Measurements from ENCODE around the gene NECTIN4. TPM values are rescaled to one million over a fixed set of nuclear protein-coding genes. Genes with fewer than 3 reads are reported as not detected.

NECTIN4 gene
- total and polyA plus RNA-seq, 7 donors, result 0.01 to 0.03 TPM; not detected in 5

DNA sequence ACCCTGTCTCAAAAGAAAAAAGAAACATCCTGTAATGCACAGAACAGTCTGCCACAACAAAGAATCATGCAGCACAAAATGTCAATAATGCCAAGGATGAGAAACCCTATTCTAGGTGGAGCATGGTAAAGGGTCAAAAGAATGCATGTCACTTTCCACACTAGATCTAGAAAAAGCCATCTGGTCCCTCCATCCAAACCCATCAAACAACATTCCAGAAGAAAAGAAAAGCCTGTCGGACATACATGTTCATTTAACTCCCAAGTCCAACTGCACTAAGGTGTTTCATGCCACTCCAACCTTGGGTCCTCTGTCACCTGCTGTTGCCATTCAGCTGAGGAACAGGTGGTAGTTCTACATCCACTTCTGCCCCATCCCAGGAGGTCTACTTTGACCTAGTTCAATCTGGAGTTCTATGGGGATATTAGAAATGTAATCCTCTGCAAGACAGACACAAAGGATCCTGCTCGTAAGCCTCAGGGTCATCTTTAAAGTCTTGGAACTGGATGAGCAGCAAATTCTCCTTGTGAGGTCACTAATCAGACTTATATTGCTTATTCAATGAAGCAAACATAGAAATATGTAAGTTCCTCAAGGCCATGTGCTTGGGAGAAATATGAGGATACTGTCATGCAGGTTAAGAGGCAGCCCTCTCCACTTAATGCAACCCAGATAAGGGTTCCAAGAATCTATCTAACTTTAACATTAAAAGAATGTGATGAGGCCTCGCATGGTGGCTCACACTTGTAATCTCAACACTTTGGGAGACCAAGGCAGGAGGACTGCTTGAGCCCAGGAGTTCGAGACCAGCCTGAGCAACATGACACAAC lies 39.4 kb upstream of the NECTIN4 start:
- intact Hi-C loops (cut with DNase I), result no loop called here
- Histone ChIP-seq H3K4me3 (no peak overlapping the region), H3K27me3 (ENCODE audit: insufficient read depth in 3 of 3, low read length in 2 of 3) (no peaks in the 10 kb centered on the region), H3K27ac (peak overlapping the region; percentile 12), H3K4me1 (peaks cover 33% of the 10 kb centered on the region), H3K9me3 (no peaks in the 10 kb centered on the region), H3K36me3 (ENCODE audit: insufficient read depth in 1 of 2, low read depth in 1 of 2) (peaks cover 9 to 69% of the 10 kb centered on the region in 2 donors)
- no peak for ATAC-seq
- 66 to 72% (median 70%) methylated on average over 4 of the region's 4 CpGs for WGBS, 3 donors
- TF ChIP-seq CTCF (IDR thresholded peaks at IDR 0.05), result no peak
- DNase-seq, result no peak

- DNase-seq (no peak), ATAC-seq (no peak)
- peaks cover 9 to 80% of the 10 kb centered on the region in 2 donors for H3K36me3 ChIP-seq (ENCODE audit: insufficient read depth in 1 of 2, low read depth in 1 of 2)
- H3K27me3 ChIP-seq (ENCODE audit: insufficient read depth in 3 of 3, low read length in 2 of 3), result no peaks in the 10 kb centered on the region
- intact Hi-C loops (cut with DNase I), result no loop called here
- no peak overlapping the region for H3K27ac ChIP-seq
- TF ChIP-seq CTCF (IDR thresholded peaks at IDR 0.05), result no peak
- peaks cover 30% of the 10 kb centered on the region for H3K4me1 ChIP-seq
- H3K9me3 ChIP-seq, result no peaks in the 10 kb centered on the region
- H3K4me3 ChIP-seq, result no peak overlapping the region
- 78 to 81% (median 79%) methylated on average over 2 of the region's 2 CpGs for WGBS, 3 donors
These were observed 38.3 kb upstream of the NECTIN4 start for GRCh38 chr1:161127649-161128048.

- Histone ChIP-seq H3K27ac (no peak overlapping the region), H3K27me3 (ENCODE audit: insufficient read depth in 3 of 3, low read length in 2 of 3) (no peaks in the 10 kb centered on the region), H3K4me3 (no peak overlapping the region), H3K4me1 (peaks cover 14% of the 10 kb centered on the region), H3K9me3 (no peaks in the 10 kb centered on the region), H3K36me3 (ENCODE audit: insufficient read depth in 1 of 2, low read depth in 1 of 2) (peaks cover 0 to 87% of the 10 kb centered on the region in 2 donors)
- intact Hi-C loops (cut with DNase I), result no loop called here
- TF ChIP-seq CTCF (IDR thresholded peaks at IDR 0.05), result no peak
- no peak for DNase-seq
- no peak for ATAC-seq
- WGBS, 3 donors, result 71 to 85% (median 74%) methylated on average over 6 of the region's 6 CpGs
These were observed 33.6 kb upstream of the NECTIN4 start for GRCh38 chr1:161122967-161123366.

- H3K27ac ChIP-seq, result no peak overlapping the region
- H3K4me3 ChIP-seq, result no peak overlapping the region
- no peaks in the 10 kb centered on the region for H3K27me3 ChIP-seq (ENCODE audit: insufficient read depth in 3 of 3, low read length in 2 of 3)
- DNase-seq, result no peak
- H3K4me1 ChIP-seq, result peaks cover 17% of the 10 kb centered on the region
- WGBS, 3 donors, result 72 to 79% (median 75%) methylated on average over 4 of the region's 4 CpGs
- intact Hi-C loops (cut with DNase I), result no loop called here
- H3K9me3 ChIP-seq, result no peaks in the 10 kb centered on the region
- peaks cover 0 to 76% of the 10 kb centered on the region in 2 donors for H3K36me3 ChIP-seq (ENCODE audit: insufficient read depth in 1 of 2, low read depth in 1 of 2)
- ATAC-seq, result no peak
- TF ChIP-seq CTCF (IDR thresholded peaks at IDR 0.05), result no peak
These were observed 32.5 kb upstream of the NECTIN4 start for GRCh38 chr1:161121834-161122233.
